OCI-LY1 (cell line): Measurements from ENCODE around the gene SFMBT2.

Experiments used
- EZH2 ChIP-seq: fragments of 200-600 bp; sonication (generic), shearing (Covaris generic); IDR thresholded peaks from 2 replicates; pipeline ENCODE4 v1.8.0; 2017; ENCODE audit warnings: borderline replicate concordance, mixed run types, mild to moderate bottlenecking, antibody characterized with exemption, low read length, moderate library complexity, mixed read lengths
- TF ChIP-seq, protein P1 (sequence below): fragments of 200-600 bp; sonication (generic), shearing (Covaris generic); IDR thresholded peaks from 2 replicates; pipeline ENCODE4 v1.5.1; 2017; ENCODE audit warnings: mild to moderate bottlenecking, antibody characterized with exemption, low read length, moderate library complexity, mixed read lengths

DNA sequence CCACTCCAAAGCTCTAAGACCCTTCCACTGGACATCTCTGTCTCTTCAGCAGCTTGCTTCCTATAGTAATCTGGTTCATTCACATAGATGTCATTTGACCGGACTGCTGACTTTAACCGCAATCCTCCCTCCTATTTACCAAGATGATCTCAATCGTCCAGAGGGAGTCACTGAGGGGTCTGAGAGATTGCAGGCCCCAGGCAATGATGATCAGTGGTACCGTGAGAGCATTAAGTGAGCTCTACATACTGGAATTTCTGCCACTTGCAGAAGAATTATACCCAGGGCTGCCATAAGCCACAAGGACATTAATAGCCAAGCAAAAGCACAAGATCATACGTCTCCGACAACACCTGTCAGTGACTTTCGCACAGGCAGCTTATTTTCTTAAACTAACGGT is 245.9 kb downstream of the SFMBT2 start:
- TF ChIP-seq, protein P1, sequence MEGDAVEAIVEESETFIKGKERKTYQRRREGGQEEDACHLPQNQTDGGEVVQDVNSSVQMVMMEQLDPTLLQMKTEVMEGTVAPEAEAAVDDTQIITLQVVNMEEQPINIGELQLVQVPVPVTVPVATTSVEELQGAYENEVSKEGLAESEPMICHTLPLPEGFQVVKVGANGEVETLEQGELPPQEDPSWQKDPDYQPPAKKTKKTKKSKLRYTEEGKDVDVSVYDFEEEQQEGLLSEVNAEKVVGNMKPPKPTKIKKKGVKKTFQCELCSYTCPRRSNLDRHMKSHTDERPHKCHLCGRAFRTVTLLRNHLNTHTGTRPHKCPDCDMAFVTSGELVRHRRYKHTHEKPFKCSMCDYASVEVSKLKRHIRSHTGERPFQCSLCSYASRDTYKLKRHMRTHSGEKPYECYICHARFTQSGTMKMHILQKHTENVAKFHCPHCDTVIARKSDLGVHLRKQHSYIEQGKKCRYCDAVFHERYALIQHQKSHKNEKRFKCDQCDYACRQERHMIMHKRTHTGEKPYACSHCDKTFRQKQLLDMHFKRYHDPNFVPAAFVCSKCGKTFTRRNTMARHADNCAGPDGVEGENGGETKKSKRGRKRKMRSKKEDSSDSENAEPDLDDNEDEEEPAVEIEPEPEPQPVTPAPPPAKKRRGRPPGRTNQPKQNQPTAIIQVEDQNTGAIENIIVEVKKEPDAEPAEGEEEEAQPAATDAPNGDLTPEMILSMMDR = no peak
- no peak for TF ChIP-seq EZH2
